HG03469 (cell line): Measurements from ENCODE around the gene SERPINF2.
"Not testable (repeated sequence)": the region's sequence is repeated elsewhere in the genome, so short reads cannot be mapped to it uniquely, and the experiment has no call there.

Experiments used
- ATAC-seq: cut with Tn5 transposase; IDR thresholded peaks from one replicate; pipeline ENCODE4 v1.9.1; 2021; ENCODE audit warnings: mild to moderate bottlenecking, moderate library complexity, moderate number of reproducible peaks; ENCODE audit not compliant: unreplicated experiment

The SERPINF2 gene

GRCh38 chr17:1762233-1762900, 19.7 kb downstream of the SERPINF2 start:
- ATAC-seq = no peak

DNA sequence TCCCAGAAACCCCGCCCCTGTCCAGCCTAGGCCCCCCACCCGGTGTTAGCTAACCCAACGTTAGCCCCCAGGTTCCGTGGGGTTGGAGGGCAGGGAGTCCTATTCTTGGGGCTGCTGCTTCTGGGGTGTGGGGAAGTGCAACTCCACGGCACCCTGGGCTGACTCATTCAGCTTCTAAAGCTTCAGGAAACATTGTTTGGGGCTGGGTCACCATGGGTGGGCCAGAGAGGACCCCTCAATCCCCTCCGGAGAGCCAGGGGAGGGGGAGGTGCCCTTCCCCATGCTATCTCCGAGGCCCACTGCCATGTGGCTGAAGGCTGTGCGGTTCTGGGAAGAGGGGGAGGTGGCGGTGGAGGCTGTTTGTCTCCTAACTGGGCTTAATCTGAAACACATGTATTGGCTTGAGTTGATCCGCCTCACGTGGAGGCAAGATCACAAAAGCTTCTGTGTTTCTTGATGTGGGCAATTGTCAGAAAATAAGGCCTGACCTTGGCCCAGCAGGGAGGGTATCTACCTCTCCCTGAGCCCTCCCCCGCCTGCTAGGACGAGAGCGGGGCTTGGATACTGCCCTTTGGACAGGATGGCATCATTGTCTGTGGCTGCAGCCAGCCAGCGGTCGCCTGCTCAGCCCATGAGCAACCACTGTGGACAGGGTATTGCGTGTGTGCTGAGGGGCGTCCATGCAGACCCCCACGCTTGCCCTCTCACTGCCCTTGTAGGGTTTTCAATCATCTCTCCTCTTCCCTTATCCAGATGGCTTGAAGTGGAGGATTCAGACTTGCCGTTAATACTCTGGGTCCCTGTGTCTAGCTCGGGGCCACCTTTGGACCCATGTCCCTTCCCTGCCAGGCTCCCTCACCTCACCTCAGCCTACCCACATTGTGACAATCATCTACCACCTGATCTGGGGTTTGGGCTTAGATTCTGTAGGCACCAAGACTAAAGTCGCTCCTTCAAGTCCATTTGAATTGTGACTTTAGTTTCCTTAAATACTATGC, 20.5 kb downstream of the SERPINF2 start:
- ATAC-seq = no peak

DNA sequence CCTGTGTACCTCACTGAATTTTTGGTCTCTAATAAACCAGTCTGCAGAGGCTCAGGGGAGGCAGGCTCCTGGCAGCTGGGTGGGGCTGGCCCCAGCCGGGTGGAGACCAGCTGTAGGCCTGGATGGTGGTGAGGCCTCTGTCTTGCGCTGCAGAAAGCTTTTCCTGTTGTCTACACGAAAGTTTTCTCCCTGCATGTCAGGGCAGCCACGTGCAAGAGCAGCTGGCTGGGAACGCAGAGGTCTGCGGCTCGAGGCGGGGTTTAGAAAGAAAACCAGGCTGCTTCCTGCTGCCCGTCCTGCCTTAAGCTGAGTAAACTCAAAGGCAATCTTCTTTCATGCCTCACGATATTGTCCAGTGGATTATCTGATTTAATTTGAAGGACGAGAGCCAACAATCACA, 21.6 kb downstream of the SERPINF2 start:
- no peak for ATAC-seq

DNA sequence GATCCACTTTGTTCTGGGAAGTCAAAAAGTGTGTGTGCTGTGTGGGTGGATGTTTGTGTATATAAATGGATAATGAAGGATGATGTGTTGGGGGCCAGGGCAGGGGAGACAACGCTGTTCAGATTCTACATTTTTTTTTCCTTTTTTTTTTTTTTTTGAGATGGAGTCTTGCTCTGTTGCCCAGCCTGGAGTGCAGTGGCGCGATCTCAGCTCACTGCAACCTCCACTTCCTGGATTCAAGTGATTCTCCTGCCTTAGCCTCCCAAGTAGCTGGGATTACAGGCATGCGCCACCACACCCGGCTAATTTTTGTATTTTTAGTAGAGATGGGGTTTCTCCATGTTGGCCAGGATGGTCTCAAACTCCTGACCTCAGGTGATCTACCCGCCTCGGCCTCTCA, 22.0 kb downstream of the SERPINF2 start:
- ATAC-seq = not testable (repeated sequence)

DNA sequence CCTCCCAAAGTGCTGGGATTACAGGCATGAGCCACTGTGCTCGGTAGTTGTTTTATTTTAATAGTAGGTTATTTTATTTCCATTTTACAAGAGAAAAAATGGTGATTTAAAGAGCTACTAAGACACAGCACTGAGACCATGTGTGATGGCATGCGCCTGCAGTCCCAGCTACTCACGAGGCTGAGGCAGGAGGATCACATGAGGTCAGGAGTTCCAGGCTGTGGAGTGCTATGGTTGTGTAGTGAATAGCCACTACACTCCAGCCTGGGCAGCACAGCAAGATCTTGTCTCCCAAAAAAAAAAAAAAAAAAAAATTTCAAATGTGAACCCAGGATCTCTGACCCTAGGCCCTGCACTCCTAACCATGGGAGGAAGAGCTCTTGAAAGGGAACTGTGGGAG, 22.9 kb downstream of the SERPINF2 start:
- ATAC-seq = no peak

- ATAC-seq = no peak
Measured at GRCh38 chr17:1766382-1767135, 23.9 kb downstream of the SERPINF2 start.

- no peak for ATAC-seq
Measured at GRCh38 chr17:1767358-1767757, 24.7 kb downstream of the SERPINF2 start.

DNA sequence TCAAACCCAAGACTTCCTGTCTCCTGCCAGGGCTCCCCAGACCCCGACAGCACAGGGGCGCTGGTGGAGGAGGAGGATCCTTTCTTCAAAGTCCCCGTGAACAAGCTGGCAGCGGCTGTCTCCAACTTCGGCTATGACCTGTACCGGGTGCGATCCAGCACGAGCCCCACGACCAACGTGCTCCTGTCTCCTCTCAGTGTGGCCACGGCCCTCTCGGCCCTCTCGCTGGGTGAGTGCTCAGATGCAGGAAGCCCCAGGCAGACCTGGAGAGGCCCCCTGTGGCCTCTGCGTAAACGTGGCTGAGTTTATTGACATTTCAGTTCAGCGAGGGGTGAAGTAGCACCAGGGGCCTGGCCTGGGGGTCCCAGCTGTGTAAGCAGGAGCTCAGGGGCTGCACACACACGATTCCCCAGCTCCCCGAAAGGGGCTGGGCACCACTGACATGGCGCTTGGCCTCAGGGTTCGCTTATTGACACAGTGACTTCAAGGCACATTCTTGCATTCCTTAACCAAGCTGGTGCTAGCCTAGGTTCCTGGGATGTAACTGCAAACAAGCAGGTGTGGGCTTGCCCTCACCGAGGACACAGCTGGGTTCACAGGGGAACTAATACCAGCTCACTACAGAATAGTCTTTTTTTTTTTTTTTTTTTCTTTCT, 27.3 kb downstream of the SERPINF2 start:
- no peak for ATAC-seq

DNA sequence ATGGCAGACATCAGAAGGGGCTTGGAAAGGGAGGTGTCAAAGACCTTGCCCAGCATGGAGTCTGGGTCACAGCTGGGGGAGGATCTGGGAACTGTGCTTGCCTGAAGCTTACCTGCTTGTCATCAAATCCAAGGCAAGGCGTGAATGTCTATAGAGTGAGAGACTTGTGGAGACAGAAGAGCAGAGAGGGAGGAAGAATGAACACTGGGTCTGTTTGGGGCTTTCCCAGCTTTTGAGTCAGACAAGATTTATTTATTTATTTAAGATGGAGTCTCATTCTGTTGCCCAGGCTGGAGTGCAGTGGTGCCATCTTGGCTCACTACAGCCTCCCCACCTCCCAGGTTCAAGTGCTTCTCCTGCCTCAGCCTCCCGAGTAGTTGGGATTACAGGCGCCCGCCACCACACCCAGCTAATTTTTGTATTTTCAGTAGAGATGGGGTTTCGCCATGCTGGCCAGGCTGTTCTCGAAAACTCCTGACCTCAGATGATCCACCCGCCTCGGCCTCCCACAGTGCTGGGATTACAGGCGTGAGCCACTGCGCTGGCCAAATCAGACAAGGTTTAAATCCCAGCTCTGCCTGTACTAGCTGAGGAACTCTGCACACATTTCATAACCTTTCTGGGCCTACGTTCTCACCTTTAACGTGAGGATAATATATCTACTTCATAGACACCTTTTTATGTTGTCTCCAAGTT, 30.5 kb downstream of the SERPINF2 start:
- ATAC-seq = not testable (repeated sequence)

- no peak for ATAC-seq
Measured at GRCh38 chr17:1773696-1774181, 31.1 kb downstream of the SERPINF2 start.

- ATAC-seq = no peak
Measured at GRCh38 chr17:1774390-1775176, 31.9 kb downstream of the SERPINF2 start.

DNA sequence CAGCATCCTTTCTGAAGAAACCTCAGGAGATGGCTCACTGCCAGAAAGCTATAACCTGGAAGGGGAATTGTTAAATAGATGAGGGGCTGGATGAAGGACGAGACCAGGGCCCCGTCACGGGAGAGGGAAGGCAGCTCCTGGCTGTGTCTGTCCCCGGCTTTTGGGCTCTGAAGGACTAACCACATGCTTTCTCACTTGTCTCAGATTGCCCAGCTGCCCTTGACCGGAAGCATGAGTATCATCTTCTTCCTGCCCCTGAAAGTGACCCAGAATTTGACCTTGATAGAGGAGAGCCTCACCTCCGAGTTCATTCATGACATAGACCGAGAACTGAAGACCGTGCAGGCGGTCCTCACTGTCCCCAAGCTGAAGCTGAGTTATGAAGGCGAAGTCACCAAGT, 33.7 kb downstream of the SERPINF2 start:
- no peak for ATAC-seq

GRCh38 chr17:1776857-1777256, 34.2 kb downstream of the SERPINF2 start:
- no peak for ATAC-seq

DNA sequence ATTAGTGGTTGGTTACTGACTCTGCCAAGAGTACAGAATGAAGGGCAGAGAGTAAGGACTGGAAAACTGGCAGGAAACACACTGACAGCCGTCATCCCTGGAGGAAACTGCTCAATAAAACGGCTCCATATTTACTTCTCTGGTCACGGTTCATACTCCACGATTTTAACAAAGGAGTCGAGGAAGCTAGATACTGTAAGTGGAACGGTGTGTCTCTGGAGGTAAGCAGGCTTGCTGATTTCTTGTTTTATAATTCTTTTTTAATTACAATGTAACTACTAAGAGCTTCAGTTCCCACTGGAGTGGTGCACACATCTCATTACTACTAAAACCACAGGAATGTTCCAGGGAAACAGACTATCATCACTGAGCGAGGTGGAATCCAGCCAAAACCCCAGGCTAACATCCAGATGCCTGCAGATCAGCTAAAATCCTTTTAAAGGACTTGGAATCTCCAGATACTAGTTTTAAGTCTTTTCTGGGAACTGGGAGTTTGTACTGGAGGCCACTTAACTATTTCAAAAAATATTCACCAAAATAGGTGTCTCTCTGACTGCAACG, 37.0 kb downstream of the SERPINF2 start:
- ATAC-seq = no peak

GRCh38 chr17:1782171-1782567, 39.5 kb downstream of the SERPINF2 start:
- no peak for ATAC-seq

GRCh38 chr17:1783271-1783670, 40.6 kb downstream of the SERPINF2 start:
- ATAC-seq = no peak

DNA sequence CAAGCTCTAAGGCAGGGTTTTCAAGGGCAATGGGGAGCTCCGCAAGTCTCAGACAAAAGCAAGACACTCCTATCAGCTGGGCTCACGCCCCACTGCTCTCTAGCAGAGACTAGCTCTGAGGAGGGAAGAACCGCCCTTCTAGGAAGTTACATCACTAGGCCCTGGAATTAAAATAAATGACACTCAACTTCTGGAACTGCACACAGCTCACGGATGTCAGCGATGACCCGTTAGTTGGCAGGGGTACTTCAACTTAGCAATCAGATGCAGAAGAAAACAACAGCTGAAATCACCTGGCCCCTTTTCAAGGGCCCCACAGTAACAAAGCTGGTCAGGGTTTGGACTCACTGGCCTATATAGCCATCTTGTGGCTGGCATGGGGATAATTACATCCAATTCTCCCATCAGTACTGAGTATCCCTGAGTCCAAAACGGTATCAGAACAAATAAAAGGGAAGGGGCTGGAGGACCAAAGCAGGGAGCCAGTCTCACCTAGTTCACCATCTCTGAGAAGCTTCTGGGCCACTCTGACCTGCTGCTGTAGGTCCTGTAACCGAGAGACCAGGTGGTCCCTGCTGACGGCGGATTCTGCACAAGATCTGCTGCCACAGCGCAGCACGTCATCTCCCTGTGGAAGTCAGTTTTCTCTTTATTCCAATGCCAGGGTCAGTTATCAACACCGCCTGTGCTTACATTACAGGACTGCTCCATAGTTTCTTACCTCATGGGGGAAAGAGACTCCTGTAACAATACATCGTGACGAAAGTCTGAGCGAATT, 41.4 kb downstream of the SERPINF2 start:
- no peak for ATAC-seq

GRCh38 chr17:1785930-1786329, 43.3 kb downstream of the SERPINF2 start:
- ATAC-seq = no peak
